GM21529 (cell line): ENCODE measurements around the gene SOST.

ENCODE experiments used
- ATAC-seq: cut with Tn5 transposase; IDR thresholded peaks from one replicate; pipeline ENCODE4 v1.9.1; 2021; ENCODE audit not compliant: unreplicated experiment

The SOST gene

DNA sequence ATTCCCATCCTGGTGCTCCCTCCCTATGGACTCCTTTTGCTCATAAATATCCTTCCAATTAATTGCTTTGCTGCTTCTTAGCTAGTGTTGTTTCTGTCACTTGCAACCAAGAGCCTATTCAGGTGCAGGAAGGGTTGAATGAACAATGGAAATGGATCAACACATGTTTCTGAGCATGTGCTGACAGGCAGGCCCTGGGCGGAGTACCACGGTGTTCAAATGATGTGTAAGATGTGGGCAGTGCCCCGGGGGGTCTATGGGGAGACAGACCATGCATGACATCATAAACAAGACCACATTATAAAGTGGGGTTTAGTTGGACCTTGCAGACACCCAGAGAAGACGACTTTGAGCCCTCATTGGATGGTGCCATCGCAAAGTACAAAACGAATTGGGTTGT, 48.5 kb downstream of the SOST start:
- no peak for ATAC-seq

- no peak for ATAC-seq
Observed at GRCh38 chr17:43709210-43709609, 49.4 kb downstream of the SOST start.

- ATAC-seq = no peak
Observed at GRCh38 chr17:43707184-43707583, 51.4 kb downstream of the SOST start.

DNA sequence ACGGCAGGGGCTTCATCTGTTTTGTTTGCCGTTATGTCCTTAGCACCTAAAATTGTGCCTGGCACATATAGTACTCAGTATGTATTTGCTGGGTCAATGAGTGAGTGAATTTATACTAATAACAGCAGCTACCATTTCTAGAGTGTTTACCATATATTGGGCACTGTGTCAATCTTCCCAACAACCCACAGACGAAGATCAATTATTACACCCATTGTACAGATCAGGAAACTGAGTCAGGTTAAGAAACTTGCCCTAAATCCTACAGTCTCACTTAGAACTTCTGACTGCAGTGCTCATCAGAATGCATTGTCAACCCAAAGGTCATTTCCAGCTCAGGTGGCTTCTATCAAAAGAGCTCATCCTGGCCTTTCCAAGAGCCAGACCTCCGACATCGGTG, 52.4 kb downstream of the SOST start:
- no peak for ATAC-seq
